Smooth muscle cell (in vitro differentiated cells): ENCODE measurements around the gene KCTD20. TPM values are rescaled to one million over a fixed set of nuclear protein-coding genes. Genes with fewer than 3 reads are reported as not detected.
"Not testable (repeated sequence)": the region's sequence is repeated elsewhere in the genome, so short reads cannot be mapped to it uniquely, and the experiment has no call there.

ENCODE experiments used
- DNase-seq: peaks from one replicate; lab custom pipeline; 2025; ENCODE audit not compliant: unreplicated experiment; lab: John Stamatoyannopoulos, UW
- H2AFZ ChIP-seq: fragments of 200-600 bp; sonication (generic); 2 replicates; pipeline ENCODE4 v1.6.0; 2016; ENCODE audit warnings: antibody characterized with exemption, low read depth, mild to moderate bottlenecking
- H3F3A ChIP-seq: fragments of 200-600 bp; sonication (generic); 2 replicates; pipeline ENCODE4 v1.6.0; 2017; ENCODE audit warnings: antibody characterized with exemption, low read depth
- H3K27ac ChIP-seq: fragments of 200-600 bp; sonication (generic); 2 replicates; pipeline ENCODE4 v1.5.1; 2016; ENCODE audit warnings: low read depth, mild to moderate bottlenecking
- H3K27me3 ChIP-seq: fragments of 200-600 bp; sonication (generic); 2 replicates; pipeline ENCODE4 v1.6.1; 2016; ENCODE audit warnings: low read depth, mild to moderate bottlenecking
- H3K36me3 ChIP-seq: fragments of 200-600 bp; sonication (generic); 2 replicates; pipeline ENCODE4 v1.5.1; 2016; ENCODE audit warnings: low read depth
- H3K4me1 ChIP-seq: fragments of 200-600 bp; sonication (generic); 2 replicates; pipeline ENCODE4 v1.5.1; 2016; ENCODE audit warnings: low read depth
- H3K4me2 ChIP-seq: fragments of 200-600 bp; sonication (generic); 2 replicates; pipeline ENCODE4 v1.6.0; 2016; ENCODE audit warnings: mild to moderate bottlenecking
- H3K4me3 ChIP-seq: fragments of 200-600 bp; sonication (generic); 2 replicates; pipeline ENCODE4 v1.5.1; 2016; ENCODE audit warnings: mild to moderate bottlenecking
- H3K79me2 ChIP-seq: fragments of 200-600 bp; sonication (generic); 2 replicates; pipeline ENCODE4 v1.6.0; 2016; ENCODE audit warnings: low read depth, mild to moderate bottlenecking
- H3K9ac ChIP-seq: fragments of 200-600 bp; sonication (generic); 2 replicates; pipeline ENCODE4 v1.6.0; 2016; ENCODE audit warnings: low read depth
- H3K9me3 ChIP-seq: fragments of 200-600 bp; sonication (generic); replicated peaks from 2 replicates; pipeline ENCODE4 v1.5.1; 2016; ENCODE audit warnings: low read depth
- H4K20me1 ChIP-seq: fragments of 200-600 bp; sonication (generic); 2 replicates; pipeline ENCODE4 v1.6.0; 2016; ENCODE audit warnings: low read depth
- CTCF ChIP-seq: fragments of 200-600 bp; sonication (generic); IDR thresholded peaks from 2 replicates; pipeline ENCODE4 v1.5.1; 2017; ENCODE audit warnings: borderline replicate concordance, mild to moderate bottlenecking, antibody characterized with exemption; ENCODE audit not compliant: insufficient read depth, poor library complexity, severe bottlenecking
- WGBS: methylation state at CpG from one replicate; pipeline ENCODE4 v1.1.7; 2016; ENCODE audit warnings: low lambda C conversion rate; 5-methylcytosine and 5-hydroxymethylcytosine counted together
- polyA plus RNA-seq: library from polyadenylated mRNA; unstranded; fragments of >200 nt; fragmentation: Nextera tagmentation; extraction: Ambion mirVana; gene quantifications from 2 replicates; pipeline ENCODE4 v1.2.1, GENCODE V29; 2016
- total RNA-seq: library from RNA; depleted of rRNA; stranded (reverse); fragments of >200 nt; gene quantifications from 2 replicates; pipeline ENCODE4 v1.2.3, GENCODE V29; 2014

Gene KCTD20
- total and polyA plus RNA-seq, 2 experiments from 2014 or later: 31.3 to 54.9 TPM

- no peak overlapping the region for H3K27ac ChIP-seq
- H3F3A ChIP-seq: no peaks in the 10 kb centered on the region
- H3K9ac ChIP-seq: no peak overlapping the region
- no peaks in the 10 kb centered on the region for H3K79me2 ChIP-seq
- no peak for TF ChIP-seq CTCF
- H2AFZ ChIP-seq: no peak overlapping the region
- H3K27me3 ChIP-seq: no peaks in the 10 kb centered on the region
- H3K4me2 ChIP-seq: no peak overlapping the region
- H3K4me1 ChIP-seq: no peaks in the 10 kb centered on the region
- no peaks in the 10 kb centered on the region for H3K36me3 ChIP-seq
- DNase-seq: no peak
- no peaks in the 10 kb centered on the region for H3K9me3 ChIP-seq
- no peaks in the 10 kb centered on the region for H4K20me1 ChIP-seq
- 97% methylated on average over 4 of the region's 4 CpGs for WGBS
- H3K4me3 ChIP-seq: no peak overlapping the region
Measured at GRCh38 chr6:36404164-36404563, 38.6 kb upstream of the KCTD20 start.

- H3K27me3 ChIP-seq, H3K4me2 ChIP-seq, DNase-seq, H3K9ac ChIP-seq, H3K9me3 ChIP-seq, H3K79me2 ChIP-seq, H3K4me1 ChIP-seq, H2AFZ ChIP-seq, H4K20me1 ChIP-seq, H3F3A ChIP-seq, H3K4me3 ChIP-seq, H3K36me3 ChIP-seq, H3K27ac ChIP-seq: not testable (repeated sequence)
- WGBS: 92% methylated on average over 5 of the region's 5 CpGs
Measured at GRCh38 chr6:36409718-36410117, 33.1 kb upstream of the KCTD20 start.

GRCh38 chr6:36413489-36414480, 29.0 kb upstream of the KCTD20 start:
- Histone ChIP-seq H2AFZ (no peak overlapping the region), H3K9me3 (no peaks in the 10 kb centered on the region), H4K20me1 (no peaks in the 10 kb centered on the region), H3K79me2 (no peaks in the 10 kb centered on the region), H3K4me3 (no peak overlapping the region), H3K9ac (no peak overlapping the region), H3K27me3 (no peaks in the 10 kb centered on the region), H3K4me1 (no peaks in the 10 kb centered on the region), H3K36me3 (no peaks in the 10 kb centered on the region), H3K4me2 (no peak overlapping the region), H3K27ac (no peak overlapping the region), H3F3A (no peaks in the 10 kb centered on the region)
- no peak for TF ChIP-seq CTCF
- DNase-seq: no peak
- WGBS: 97% methylated on average over 4 of the region's 4 CpGs

- no peak for TF ChIP-seq CTCF
- no peak overlapping the region for H3K27ac ChIP-seq
- 46% methylated on average over 1 of the region's 1 CpG for WGBS
- no peak for DNase-seq
- no peaks in the 10 kb centered on the region for H3K36me3 ChIP-seq
- no peaks in the 10 kb centered on the region for H3K4me1 ChIP-seq
- H3K9ac ChIP-seq: no peak overlapping the region
- no peaks in the 10 kb centered on the region for H4K20me1 ChIP-seq
- H2AFZ ChIP-seq: no peak overlapping the region
- no peak overlapping the region for H3K4me3 ChIP-seq
- no peaks in the 10 kb centered on the region for H3K27me3 ChIP-seq
- no peaks in the 10 kb centered on the region for H3K9me3 ChIP-seq
- H3K79me2 ChIP-seq: no peaks in the 10 kb centered on the region
- H3K4me2 ChIP-seq: no peak overlapping the region
- no peaks in the 10 kb centered on the region for H3F3A ChIP-seq
Measured at GRCh38 chr6:36414481-36414880, 28.3 kb upstream of the KCTD20 start.
